Activated T-cell treated with anti-CD3 and anti-CD28 coated beads for 4 hours (primary cell): ENCODE data around the gene KCND3.

Source experiments
- DNase-seq: peaks from one replicate; pipeline ENCODE4 v3.0.0-alpha.2; 2020

KCND3 gene

DNA sequence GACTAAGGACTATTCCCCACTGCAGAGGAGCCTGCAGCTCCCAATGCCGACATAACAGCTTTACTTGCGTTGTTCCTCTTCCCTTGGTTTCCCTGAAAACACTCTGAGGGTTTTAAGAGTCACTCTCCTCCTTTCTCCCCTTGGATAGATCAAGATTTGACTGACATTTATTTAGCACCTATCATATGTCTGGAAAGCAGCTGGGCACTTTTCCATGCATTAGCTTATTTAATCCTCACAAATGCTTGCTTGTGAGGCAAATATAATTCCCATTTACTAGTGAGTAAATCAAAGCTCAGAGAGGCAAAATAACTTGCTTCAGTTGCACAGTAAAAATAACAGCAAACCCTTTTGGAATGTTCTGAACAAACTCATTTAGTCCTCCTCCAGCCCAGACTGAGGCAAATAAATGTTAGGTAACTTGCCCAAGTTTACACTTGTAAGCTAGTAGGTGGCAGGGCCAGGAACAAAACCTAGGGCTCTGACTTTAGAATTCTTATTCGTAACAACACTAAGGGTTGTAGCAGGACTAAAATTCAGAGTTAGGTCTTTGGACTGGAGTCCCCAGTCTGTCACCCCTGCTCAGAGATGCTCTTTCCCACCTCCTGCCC, 81.4 kb downstream of the KCND3 start:
- DNase-seq, result no peak

DNA sequence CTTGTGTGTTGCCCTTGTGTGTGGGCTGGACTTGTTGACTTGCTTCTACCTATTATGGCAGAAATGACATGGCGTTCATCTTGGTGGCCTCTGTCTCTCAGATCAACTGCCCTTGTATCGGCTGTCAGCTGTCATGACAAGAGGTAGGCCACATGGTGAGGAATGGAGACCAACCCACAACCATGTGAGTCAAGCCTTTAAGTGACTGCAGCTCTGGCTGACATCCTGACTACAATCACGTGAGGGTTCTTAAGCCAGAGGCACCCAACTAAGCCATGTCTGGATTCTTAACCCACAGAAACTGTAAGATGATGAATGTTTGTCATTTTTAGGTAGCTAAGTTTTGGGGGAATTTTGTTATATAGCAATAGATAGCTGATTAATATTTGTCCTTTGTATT, 82.1 kb downstream of the KCND3 start:
- DNase-seq, result no peak

DNA sequence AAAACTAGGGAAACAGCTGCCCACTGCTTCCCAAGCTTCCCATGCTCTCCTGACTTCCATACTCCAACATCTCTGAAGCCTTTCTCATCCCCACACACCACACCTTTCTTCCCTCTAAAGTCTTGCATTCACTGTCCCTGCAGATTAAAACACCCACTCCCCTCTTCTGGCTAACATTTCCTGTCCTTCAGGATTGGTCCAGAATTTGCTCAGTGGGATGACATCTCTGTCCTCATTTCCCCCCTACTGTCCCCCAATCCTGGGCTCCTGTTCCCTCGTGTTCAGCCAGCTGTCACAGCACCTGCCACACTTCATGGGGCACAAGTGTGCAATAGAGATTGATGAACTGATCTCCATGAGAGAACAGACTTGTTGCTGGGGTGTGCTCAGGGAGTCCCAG, 82.7 kb downstream of the KCND3 start:
- DNase-seq, result no peak

DNA sequence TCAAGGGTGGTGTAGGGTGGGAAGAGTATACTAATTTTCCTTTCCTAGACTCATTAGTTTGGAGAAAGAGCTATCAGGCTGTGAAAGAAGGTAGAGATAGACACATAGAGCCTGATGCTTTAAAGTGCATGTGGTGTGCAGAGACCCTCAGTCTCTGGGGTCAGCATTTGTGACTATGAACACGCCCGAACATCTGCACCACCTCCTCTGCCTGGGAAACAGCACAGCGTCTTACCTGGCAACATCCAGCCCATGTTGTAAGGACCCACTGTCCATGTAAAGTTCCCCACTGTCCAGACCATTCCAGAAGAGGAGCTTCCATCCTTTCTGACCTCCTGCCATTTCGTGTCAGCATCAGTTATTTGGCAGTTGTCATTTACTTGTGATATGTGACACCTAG, 83.4 kb downstream of the KCND3 start:
- no peak for DNase-seq

DNA sequence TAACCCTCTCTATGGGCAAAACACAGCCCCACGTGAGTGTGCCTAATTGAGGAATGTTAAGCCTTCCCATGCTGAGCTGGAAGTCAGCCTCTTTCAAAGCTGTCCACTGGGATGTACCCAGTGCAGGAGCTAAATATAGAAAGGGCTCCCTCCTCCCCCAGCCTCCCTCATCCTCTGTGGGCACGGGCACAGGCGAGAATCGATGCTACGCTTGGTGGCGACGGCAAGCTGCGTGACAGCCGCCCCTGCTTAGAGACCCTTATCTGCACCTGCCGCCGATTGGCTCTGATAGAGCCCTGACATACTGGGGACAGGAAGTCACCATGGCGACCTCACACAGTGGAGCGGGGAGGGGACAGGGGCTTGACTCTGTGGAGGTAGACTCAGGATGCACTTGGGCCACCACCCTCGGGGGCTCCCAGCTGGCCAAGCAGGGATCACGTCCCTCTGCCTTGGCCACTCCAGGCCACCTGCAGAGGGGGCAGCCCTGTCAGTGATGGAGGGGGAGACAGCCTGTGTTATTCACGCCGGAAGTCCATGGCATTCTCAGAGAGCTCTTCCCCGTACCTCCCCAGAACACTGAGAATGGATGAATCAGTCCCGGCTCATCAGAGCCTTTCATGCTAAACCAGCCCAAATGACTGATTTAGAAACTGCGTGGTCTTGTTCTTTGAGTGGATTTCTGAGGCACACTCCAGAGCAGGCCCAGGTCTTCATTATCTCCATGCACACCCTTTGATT, 84.8 kb downstream of the KCND3 start:
- no peak for DNase-seq

DNA sequence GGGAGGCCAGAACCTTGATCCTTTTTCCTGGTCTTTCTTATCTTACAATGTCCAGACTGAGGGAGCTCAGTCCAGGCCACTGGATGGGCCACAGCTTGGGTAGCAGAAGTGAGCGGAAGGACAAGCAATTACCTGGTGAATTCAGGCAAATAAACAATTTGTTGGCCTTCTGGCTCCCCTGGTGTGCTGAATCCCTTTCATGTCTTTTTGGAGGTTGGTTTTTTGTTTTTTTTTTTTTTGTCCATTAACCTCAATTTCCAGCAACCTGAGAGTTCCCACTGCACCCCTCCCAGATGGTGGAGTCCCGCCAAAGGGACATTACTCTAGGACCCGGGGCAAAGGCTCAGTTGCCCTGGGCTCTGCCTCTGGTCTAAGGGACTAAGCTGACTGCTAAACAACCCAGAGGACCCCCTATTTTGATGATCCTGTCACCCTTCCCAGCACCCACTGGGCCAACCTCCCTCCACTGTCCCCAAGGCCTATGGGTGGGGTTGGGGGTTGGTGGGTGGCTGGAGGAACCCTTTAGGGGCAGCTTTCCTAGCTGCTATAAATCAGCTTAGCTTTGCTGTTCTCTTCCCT, 85.5 kb downstream of the KCND3 start:
- no peak for DNase-seq

DNA sequence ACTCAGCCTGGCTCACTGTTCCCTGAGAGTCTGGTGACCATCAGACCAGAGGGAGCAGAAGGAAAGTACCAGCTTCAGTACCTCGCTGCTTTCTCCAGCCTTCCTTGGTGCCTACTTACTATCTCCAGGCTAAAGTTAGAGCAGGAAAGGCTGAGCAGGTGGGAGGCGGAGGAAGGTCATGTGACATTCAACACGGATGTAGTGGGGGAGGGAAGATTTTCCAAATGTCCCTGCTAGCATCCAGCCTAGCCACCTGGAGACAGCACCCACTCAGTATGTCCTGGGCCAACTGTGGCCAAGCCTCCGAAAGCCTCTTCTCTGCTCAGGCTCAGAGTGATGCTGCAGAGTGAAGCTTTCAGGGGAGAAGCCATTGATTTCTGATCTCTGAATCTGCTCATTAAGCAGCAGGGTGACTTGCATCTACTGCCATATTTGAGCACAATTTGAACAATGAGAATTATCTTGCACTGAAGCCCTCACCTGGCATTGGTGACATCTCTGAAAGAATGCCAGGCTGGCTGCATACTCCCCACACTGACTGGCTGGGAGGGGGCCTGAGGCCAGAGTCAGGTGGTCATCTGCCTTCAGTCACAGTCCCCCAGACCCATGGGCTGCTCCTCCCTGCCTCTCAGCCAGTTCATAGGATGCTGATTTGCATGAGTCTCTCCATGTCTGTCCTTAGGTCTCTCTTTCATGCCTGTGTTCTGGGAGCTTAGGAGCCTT, 86.2 kb downstream of the KCND3 start:
- DNase-seq, result no peak

DNA sequence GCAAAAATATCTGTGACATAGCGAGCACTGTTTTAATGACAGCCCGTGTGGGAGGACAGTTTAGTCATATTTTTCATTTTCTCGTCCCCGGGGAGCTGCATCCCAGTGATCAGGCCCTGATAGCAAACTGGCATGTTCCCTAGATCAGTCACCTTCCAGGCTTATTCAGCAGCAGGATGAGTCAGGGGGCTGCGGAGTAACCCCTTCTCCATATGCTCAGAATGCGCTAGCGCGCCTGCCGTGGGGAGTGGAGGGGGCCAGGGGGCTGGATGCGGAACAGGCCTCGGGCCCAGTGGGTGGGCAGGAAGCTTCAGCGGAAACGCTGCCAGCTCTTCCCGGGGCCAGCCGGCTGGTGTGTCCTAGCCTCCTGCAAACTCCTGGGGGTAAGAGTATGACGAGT, 94.0 kb downstream of the KCND3 start:
- DNase-seq, result no peak

DNA sequence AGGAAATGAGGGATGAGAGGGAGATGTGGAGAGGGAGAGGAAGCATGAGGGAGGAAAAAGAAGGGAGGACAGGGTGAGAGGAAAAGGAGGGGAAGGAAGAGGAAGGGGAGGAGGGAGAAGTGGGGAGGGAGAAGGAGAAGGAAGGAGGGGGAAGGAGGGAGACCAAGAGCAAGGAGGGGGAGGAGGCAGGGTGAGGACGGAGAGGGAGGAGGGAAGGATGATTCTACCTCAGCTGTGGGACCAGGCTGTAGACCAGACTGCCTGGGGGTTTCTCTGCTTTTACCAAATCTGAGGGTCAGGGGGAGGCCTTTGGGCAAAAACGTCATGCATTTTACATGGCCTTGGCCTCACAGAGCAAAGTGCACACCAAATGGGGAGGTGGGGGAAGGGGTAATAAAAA, 94.5 kb downstream of the KCND3 start:
- DNase-seq, result no peak

DNA sequence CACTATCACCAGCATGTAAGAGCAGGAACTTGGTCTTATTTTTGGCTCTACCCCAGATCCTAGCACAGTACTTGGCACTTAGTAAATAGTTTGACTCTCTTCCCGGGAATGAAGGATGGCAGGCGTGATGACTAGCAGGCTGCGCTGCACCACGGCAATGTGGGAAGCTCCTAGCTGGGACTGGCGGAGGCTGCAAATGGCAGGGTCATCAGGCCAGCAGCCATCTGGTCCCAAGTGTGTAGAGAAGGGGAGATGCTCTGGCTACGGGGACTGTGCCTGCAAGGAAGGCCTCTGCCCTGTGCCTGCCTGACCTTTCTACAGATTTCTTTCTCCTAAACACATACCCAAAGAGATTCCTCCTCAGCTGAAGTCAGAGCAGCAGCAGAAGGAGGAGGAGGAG, 95.0 kb downstream of the KCND3 start:
- no peak for DNase-seq

DNA sequence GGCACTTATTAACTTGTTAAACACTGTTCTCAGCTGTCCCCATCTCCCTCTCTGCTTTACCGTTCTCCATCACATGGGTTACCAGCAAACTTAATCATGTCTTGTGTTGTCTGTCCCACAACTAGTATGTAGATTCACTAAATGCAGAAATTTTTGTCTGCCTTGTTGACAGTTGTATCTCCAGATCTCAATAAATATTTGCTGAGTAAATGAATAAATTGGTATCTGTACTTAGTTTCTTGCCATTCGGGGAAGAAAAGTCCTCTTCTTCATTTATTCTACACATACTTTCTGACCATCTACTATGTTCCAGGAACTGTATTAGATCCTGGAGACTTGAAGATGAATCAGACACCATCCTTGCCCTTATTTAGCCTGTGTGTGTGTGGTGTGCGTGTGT, 97.9 kb downstream of the KCND3 start:
- DNase-seq, result no peak

DNA sequence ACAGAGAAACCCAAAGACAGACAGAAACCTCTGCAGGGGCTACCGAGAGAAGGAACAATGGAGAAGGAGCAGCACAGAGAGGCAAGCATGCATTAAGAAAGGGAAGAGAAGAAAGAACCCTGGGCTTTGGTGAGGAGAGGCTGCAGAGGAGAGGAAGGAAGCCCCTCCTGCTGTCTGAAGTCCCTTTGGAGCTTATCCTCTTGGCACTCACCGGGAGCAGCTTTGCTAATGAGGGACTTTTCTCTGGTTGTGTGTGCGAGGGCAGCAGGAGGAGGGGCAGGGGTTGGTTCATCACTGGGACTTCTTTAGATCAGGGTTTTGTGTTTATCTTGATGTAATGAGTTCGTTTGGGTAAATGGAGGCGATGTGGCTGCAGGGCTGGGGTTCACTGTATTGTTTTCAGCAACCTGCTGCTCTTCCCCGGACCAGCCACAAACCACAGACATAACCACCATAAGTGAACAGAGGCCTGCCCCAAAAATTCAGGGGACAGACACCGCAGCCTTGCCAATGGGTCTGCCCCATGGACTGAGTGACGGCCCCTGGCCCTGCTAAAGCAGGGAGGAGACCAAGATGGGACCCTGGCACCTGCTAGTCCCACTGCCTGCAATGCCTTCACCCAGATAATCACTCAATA, 100.6 kb downstream of the KCND3 start:
- DNase-seq, result no peak

DNA sequence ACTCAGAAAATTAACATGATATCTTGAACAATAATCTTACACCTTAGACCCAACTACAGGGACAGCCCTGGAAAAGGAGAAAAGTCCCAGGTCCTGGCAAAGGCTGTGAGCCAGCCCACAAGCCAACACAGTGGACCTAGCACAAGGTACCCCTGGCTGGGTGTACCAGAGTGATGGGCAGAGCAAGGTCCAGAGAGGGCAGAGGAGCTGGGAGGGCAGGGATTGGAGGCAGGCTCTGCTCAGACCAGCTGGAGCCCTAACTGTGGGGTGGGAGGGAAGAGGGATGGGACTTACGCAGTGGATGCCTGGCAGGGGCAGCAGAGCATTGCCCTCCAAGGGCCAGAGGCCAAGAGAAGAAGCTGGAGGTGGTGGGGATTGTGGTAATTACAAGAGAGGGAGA, 101.6 kb downstream of the KCND3 start:
- no peak for DNase-seq

DNA sequence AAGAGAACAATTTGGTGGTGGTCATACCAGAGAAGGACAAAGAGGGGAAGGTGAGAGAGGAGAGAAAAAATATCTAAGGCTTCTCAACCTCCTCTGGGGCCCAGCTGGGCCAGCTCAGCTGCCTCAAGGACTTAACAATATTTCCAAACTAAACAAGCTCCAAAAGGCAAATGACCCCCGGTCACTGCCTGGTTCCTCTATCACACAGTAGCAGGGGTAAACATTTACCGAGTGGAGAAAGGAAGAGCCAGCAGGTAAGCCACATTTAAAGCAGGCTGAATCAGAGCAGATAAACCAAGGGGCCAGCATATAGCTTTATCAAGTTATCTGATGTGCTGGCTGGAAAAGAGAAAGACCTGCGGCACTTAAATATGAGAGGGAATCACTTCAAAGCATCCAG, 102.1 kb downstream of the KCND3 start:
- DNase-seq, result no peak

DNA sequence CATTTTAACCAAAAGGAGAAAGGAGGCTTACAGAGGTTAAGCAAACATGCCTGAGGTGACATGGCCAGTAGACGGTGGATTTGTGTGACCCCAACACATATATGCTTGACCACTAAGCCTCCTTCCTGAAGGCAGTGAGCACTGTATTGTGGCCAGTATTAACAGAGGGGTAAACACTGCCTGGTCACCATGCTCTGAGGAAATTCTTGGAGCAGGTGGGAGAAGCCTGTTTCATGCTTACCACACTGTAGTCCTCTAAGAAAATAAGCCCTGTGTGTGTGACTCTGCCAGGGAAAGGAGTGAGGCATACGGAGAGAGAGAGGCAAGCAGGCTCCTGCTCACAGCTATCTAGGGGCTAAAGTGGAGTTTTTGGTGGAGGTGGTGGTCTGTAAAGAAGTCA, 102.7 kb downstream of the KCND3 start:
- no peak for DNase-seq

DNA sequence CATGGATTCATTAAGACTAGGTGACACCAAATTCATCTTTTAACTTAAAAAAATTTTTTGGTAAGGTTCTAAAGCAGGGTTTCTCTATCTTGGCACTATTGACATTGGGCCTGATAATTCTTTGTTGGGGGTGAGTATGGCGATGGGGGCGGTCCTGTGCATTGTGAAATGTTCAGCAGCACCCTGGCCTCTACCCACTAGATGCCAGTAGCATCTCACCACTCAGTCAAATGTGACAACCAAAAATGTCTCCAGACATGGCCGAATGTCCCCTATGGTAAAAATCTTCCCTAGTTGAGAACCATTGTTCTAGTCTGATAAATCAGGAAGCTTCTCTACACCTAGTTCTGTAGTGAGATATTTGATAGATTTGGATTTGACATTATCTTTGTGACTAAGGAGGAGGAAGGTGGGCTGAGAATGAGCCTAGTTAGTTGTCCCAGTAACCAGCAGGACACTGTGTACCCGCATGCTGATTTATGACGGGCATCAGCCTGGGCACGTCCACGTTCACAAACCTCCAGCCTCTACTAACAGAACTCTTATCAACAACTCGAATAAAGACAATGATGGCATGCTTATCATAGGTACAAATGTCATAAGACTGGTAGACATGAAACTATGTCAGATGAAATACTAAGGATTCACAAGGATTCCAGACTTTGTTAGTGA, 104.6 kb downstream of the KCND3 start:
- DNase-seq, result no peak

DNA sequence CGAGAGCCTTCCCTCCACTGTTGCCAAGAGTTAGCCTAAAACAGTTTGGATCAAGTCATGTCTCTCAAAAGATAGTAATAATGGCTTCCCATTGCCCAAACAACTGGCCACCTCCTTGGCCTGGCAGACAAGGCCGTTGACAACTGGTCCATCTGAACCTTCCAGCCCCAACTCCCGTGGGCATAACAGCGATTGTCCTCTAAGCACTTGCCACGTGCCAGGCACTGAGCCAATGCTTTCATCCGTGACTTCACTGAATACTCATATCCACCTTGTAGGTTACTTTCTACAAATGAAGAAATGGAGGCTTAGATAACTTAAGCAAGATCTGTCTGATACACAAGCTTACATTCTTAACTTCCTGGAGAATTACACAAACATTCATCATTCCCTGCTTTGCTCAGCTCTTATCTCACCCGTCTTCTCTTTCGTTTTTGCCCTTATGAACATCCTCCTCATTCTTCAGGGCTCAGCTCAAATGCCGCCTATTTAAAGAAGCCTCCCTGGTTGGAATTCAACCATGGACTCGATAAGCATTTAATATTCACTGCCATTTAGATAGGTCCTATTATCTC, 106.4 kb downstream of the KCND3 start:
- DNase-seq, result no peak

DNA sequence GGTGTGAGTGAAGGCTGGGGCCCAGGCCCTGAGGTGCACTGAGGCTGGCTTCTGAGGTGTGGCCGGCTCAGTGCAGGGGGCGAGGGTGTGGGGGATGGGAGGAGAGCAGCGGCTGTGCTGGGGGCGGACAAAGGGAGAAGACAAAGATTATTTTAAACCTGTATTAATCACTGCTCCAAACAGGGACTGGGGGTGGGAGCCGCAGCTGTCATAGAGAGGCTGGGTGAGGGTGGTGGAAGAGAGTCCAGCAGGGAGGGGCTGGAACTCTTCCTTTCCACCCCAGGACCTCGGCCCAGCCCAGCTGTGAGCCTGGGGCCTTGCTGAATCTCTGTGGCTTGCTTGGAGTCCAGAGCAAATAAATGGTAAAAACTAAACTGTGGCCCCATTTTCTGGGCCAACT, 106.9 kb downstream of the KCND3 start:
- DNase-seq, result no peak

DNA sequence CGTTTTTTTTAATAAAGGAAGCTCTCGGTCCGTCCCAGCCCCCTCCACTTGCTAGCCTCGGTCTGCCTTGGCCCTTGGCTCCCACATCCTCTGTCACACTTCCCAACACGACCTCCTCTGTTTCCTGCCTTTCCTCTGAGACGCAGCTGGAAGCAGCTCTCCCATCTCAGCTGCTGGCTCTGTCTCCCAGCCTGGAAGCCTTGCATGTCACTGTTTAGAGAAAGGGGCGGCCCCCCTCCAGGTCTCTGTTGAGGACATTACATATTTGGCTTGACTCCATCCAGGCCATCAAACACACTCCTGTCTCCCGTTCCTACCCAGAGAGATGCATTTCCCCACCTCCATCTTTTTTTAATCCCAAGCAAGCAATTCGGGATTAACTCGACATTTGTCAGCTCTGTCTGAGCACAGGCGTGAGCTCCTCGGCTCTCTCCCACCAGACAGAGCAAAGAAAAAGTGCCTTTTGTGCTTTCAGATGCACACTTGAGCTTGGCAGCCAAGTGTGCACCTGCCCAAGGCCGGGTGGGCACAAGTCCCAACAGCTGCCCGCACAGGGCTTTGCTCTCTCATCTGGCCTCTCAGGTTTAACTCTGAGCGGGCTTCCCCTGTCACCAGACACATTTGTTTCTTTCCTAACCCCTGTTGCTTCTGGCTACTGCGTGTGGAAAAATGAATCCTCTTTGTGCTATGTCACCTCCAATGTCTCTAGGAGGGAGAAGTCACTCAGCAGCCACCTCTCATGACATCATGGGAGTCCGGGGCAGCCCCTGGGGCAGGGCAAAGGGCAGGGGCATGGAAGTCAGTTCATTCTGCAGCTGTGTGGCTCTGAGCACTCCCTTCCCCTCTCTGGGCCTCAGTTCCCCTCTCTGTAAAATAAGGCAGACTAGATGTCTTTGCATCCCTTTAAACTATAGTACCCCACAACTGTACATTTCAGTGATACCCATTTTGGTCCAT, 108.3 kb downstream of the KCND3 start:
- DNase-seq, result no peak

DNA sequence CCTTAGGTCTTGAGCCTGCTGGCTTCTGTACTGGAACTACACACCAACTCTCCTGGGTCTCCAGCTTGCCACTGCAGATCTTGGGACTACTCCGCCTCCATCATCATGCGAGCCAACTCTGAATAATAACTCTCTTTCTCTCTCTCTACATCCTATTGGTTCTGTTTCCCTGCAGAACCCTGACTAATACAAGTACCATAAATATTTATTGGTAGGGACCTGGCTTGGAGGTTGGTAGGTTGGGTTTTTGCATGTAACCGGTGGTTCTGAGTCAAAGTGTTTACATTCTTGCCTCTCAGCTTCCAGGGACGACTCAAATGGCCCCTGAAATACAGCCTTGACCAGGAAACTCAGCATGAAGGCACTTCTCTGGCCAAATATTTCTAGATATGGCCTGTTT, 110.4 kb downstream of the KCND3 start:
- DNase-seq, result no peak

DNA sequence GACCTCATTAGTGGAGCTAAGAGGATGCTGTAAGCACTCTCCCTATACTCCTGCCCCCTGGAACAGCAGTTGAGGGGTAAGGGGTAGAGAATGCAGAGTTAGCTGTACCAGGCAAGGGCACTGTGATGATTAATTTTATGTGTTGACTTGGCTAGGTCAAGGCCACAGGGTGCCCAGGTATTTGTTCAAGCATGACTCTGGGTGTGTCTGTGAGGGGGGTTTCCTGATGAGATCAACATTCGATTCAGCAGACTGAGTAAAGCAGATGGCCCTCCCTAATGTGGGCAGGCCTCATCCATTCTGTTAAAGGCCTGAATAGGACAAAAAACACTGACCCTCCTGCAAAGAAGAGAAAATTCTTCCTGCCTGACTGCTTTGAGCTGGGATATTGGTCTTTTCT, 110.8 kb downstream of the KCND3 start:
- no peak for DNase-seq
